HCT116 (cell line): Measurements from ENCODE around the gene RBM47. TPM values are rescaled to one million over a fixed set of nuclear protein-coding genes. Genes with fewer than 3 reads are reported as not detected.

ENCODE experiments used
- ATAC-seq: fragments of 200-7000 bp; cut with Tn5 transposase; 2 replicates; pipeline ENCODE4 v1.9.1; 2020; ENCODE audit warnings: mild to moderate bottlenecking, moderate library complexity
- BruUV-seq: library from RNA; stranded (reverse); fragments of 400-500 nt; replicated peaks from 2 replicates; lab custom pipeline; 2021; lab: Mats Ljungman, UMichigan
- CTCF ChIA-PET: fragments of 300-600 bp; sonication (Branson Sonifier 250); formaldehyde crosslinking; loops from one replicate; lab custom pipeline; 2021; ENCODE audit warnings: antibody characterized with exemption; lab: Charles Lee
- POLR2A ChIA-PET: fragments of 300-600, 350-600 bp; sonication (Branson Sonifier 250); formaldehyde crosslinking; loops from one replicate; lab custom pipeline; 2021; ENCODE audit warnings: antibody characterized with exemption; lab: Charles Lee
- RAD21 ChIA-PET, 2 experiments: fragments of 300-600 bp; sonication (Branson Sonifier 250); formaldehyde crosslinking; loops; one replicate each; lab custom pipeline; 2023; ENCODE audit warnings: low total read pairs in 2 of 2; ENCODE audit not compliant: uncharacterized antibody in 2 of 2, unreplicated experiment in 2 of 2, low non-redundant PET in 1 of 2; lab: Charles Lee
- DNase-seq: peaks from one replicate; pipeline ENCODE4 v3.0.0-alpha.2; 2010; ENCODE audit warnings: low read depth, low spot score
- H2AFZ ChIP-seq: fragments of 200-600 bp; shearing (Covaris generic), sonication (generic); 2 replicates; pipeline ENCODE4 v1.6.1; 2017; ENCODE audit warnings: low read depth, mixed run types, mixed read lengths, antibody characterized with exemption, low read length; ENCODE audit not compliant: poor library complexity, severe bottlenecking
- H3K27ac ChIP-seq: 2 replicates; pipeline ENCODE4 v1.5.1; 2012; ENCODE audit warnings: low read depth, low read length
- H3K27me3 ChIP-seq: fragments of 200-600 bp; sonication (generic); 2 replicates; pipeline ENCODE4 v1.6.1; 2016; ENCODE audit warnings: mixed run types, low read length, mixed read lengths; ENCODE audit not compliant: insufficient read depth
- H3K36me3 ChIP-seq, 2 experiments: fragments of 200-500 bp in 1 of 2; fragments of 200-600 bp in 1 of 2; sonication (Bioruptor generic) in 1 of 2; sonication (generic) in 1 of 2; 2 replicates each; pipeline versions ENCODE4 v1.5.1 to v1.6.1; 2014 to 2016; ENCODE audit warnings: low read length in 2 of 2, inconsistent platforms in 1 of 2, mixed read lengths in 1 of 2, mixed run types in 1 of 2; ENCODE audit not compliant: insufficient read depth in 2 of 2, control insufficient read depth in 1 of 2
- H3K4me1 ChIP-seq, 2 experiments: fragments of 200-600 bp in 1 of 2; sonication (generic) in 1 of 2; 2 replicates each; pipeline versions ENCODE4 v1.5.1 to v1.6.1; 2012 to 2017; ENCODE audit warnings: low read length in 2 of 2, inconsistent platforms in 1 of 2, mild to moderate bottlenecking in 1 of 2, mixed read lengths in 1 of 2, mixed run types in 1 of 2, moderate library complexity in 1 of 2; ENCODE audit not compliant: insufficient read depth in 2 of 2, control insufficient read depth in 1 of 2
- H3K4me2 ChIP-seq: fragments of 200-600 bp; sonication (generic); 2 replicates; pipeline ENCODE4 v1.6.1; 2017; ENCODE audit warnings: mixed run types, low read length, mixed read lengths
- H3K4me3 ChIP-seq, 2 experiments: fragments of 200-600 bp in 1 of 2; sonication (generic) in 1 of 2; replicated peaks in 1 of 2; 2 replicates each; pipeline ENCODE4 v1.5.1; 2011 to 2016; ENCODE audit warnings: low read length in 2 of 2, control low read depth in 1 of 2, low read depth in 1 of 2, mild to moderate bottlenecking in 1 of 2, mixed read lengths in 1 of 2, mixed run types in 1 of 2
- H3K79me2 ChIP-seq: fragments of 200-600 bp; sonication (generic); 2 replicates; pipeline ENCODE4 v1.6.1; 2017; ENCODE audit warnings: mild to moderate bottlenecking, mixed run types, low read length, moderate library complexity, mixed read lengths; ENCODE audit not compliant: insufficient read depth
- H3K9ac ChIP-seq: fragments of 200-600 bp; sonication (generic); 2 replicates; pipeline ENCODE4 v1.6.1; 2016; ENCODE audit warnings: low read length, mixed read lengths
- H3K9me2 ChIP-seq: fragments of 200-600 bp; sonication (generic), shearing (Covaris generic); 2 replicates; pipeline ENCODE4 v1.6.1; 2017; ENCODE audit warnings: mixed run types, mild to moderate bottlenecking, moderate library complexity; ENCODE audit not compliant: insufficient read depth
- H3K9me3 ChIP-seq, 2 experiments: fragments of 200-500 bp in 1 of 2; fragments of 200-600 bp in 1 of 2; sonication (Bioruptor generic) in 1 of 2; sonication (generic) in 1 of 2; 2 replicates each; pipeline ENCODE4 v1.6.1; 2014 to 2017; ENCODE audit warnings: low read length in 2 of 2, mixed read lengths in 2 of 2, inconsistent platforms in 1 of 2, low read depth in 1 of 2, mild to moderate bottlenecking in 1 of 2, mixed run types in 1 of 2, moderate library complexity in 1 of 2; ENCODE audit not compliant: control insufficient read depth in 1 of 2, insufficient read depth in 1 of 2
- H4K20me1 ChIP-seq: fragments of 200-600 bp; sonication (generic), shearing (Covaris generic); 2 replicates; pipeline ENCODE4 v1.6.1; 2017; ENCODE audit warnings: mixed run types, mild to moderate bottlenecking, moderate library complexity; ENCODE audit not compliant: insufficient read depth
- CEBPB ChIP-seq: IDR thresholded peaks from 2 replicates; pipeline ENCODE4 v1.6.1; 2012; ENCODE audit warnings: low read depth
- EZH2phosphoT487 ChIP-seq: fragments of 200-600 bp; IDR thresholded peaks from 2 replicates; pipeline ENCODE4 v1.6.1; 2018; ENCODE audit warnings: antibody characterized with exemption, borderline replicate concordance
- POLR2AphosphoS5 ChIP-seq: IDR thresholded peaks from 2 replicates; pipeline ENCODE4 v1.6.1; 2011; ENCODE audit warnings: mild to moderate bottlenecking, low read depth, low read length, moderate library complexity
- RAD21 ChIP-seq: IDR thresholded peaks from 2 replicates; pipeline ENCODE4 v1.6.1; 2012; ENCODE audit warnings: low read depth, mild to moderate bottlenecking
- REST ChIP-seq: IDR thresholded peaks from 2 replicates; pipeline ENCODE4 v1.6.1; 2012; ENCODE audit warnings: low read depth
- SP1 ChIP-seq: IDR thresholded peaks from 2 replicates; pipeline ENCODE4 v1.6.1; 2012; ENCODE audit warnings: low read depth
- SRF ChIP-seq: IDR thresholded peaks from 2 replicates; pipeline ENCODE4 v1.6.1; 2012; ENCODE audit warnings: low read depth
- TCF7L2 ChIP-seq: IDR thresholded peaks from 2 replicates; pipeline ENCODE4 v1.7.0; 2011; ENCODE audit warnings: borderline replicate concordance, inconsistent platforms; ENCODE audit not compliant: insufficient read depth, insufficient read length; ENCODE audit errors: extremely low read depth
- ZNF274 ChIP-seq: fragments of 200-500 bp; sonication (Bioruptor generic); IDR thresholded peaks from 2 replicates; pipeline ENCODE4 v1.6.1; 2014; ENCODE audit warnings: mild to moderate bottlenecking, low read depth, low read length, inconsistent platforms
- intact Hi-C: fragments of 100-400 bp; cut with micrococcal nuclease; formaldehyde crosslinking; loops from 2 replicates; pipeline ENCODE4 v1.10.0; 2022
- total RNA-seq: library from RNA; stranded (reverse); gene quantifications from one replicate; pipeline ENCODE4 v1.2.1, GENCODE V29; 2021; ENCODE audit not compliant: unreplicated experiment

The RBM47 gene
- total RNA-seq, 1 experiment from 2014 or later: 22.2 TPM

DNA sequence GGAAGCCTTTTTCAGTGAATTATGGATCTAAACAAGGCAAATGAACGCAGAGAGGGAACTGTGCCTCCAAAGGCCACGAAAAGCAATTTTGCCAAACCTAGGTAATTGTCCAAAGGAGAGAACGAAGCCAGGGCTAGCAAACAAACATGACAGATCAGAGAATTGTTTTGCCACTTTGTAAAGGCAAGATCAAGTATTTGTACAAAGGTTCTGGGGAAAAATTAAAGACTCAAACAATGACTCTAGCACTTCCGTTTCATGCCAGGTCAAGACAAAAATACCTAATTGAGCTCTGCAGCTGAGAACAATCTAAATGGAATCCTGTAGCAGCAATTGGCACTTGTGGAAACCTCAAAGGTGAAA lies 8.5 kb downstream of the RBM47 start:
- no peaks in the 10 kb centered on the region for H4K20me1 ChIP-seq
- H3K9me3 ChIP-seq: no peaks in the 10 kb centered on the region
- no peak overlapping the region for H2AFZ ChIP-seq
- intact Hi-C loops: no loop called here
- no peak overlapping the region for H3K9ac ChIP-seq
- ChIA-PET POLR2A (no interaction called here), RAD21 (no interaction called here), CTCF (no interaction called here)
- H3K27me3 ChIP-seq: no peaks in the 10 kb centered on the region
- H3K9me2 ChIP-seq: no peaks in the 10 kb centered on the region
- BruUV-seq: no TSS peak
- H3K27ac ChIP-seq: 0 out of 2 replicates have a peak overlapping the region, but pooled peaks have one; percentile 7
- TF ChIP-seq SP1 (no peak), REST (no peak), RAD21 (no peak), EZH2phosphoT487 (no peak), TCF7L2 (no peak)
- no peaks in the 10 kb centered on the region for H3K79me2 ChIP-seq
- H3K4me1 ChIP-seq: peaks cover 15 to 16% of the 10 kb centered on the region in 2 experiments; a peak in 3 of 4 replicates
- ATAC-seq (no peak), DNase-seq (no peak)
- H3K36me3 ChIP-seq: no peaks in the 10 kb centered on the region
- 0 out of 4 replicates have a peak overlapping the region, but pooled peaks of 1 of the 2 experiments have one; percentile 7 for H3K4me3 ChIP-seq
- H3K4me2 ChIP-seq: peak overlapping the region; percentile 54

- no TSS peak for BruUV-seq
- no peak overlapping the region for H2AFZ ChIP-seq
- H3K9me2 ChIP-seq: no peaks in the 10 kb centered on the region
- no peak overlapping the region for H3K9ac ChIP-seq
- H3K36me3 ChIP-seq: no peaks in the 10 kb centered on the region
- no peak overlapping the region for H3K27ac ChIP-seq
- peaks cover 12 to 19% of the 10 kb centered on the region in 2 experiments; a peak in 3 of 4 replicates for H3K4me1 ChIP-seq
- no peak overlapping the region for H3K4me3 ChIP-seq
- H4K20me1 ChIP-seq: no peaks in the 10 kb centered on the region
- H3K27me3 ChIP-seq: no peaks in the 10 kb centered on the region
- no peak overlapping the region for H3K4me2 ChIP-seq
- no peaks in the 10 kb centered on the region for H3K9me3 ChIP-seq
- intact Hi-C loops: no loop called here
- ATAC-seq (no peak), DNase-seq (no peak)
- POLR2A ChIA-PET: no interaction called here
- TF ChIP-seq ZNF274: no peak
- no peak for TF ChIP-seq CEBPB
- no peak for TF ChIP-seq SRF
- no peak for TF ChIP-seq POLR2AphosphoS5
- TF ChIP-seq, all 23 proteins: peak for 0
- ChIA-PET RAD21 (no interaction called here), CTCF (no interaction called here)
- H3K79me2 ChIP-seq: no peaks in the 10 kb centered on the region
Measured at GRCh38 chr4:40619600-40619999, 10.1 kb downstream of the RBM47 start.
